Common myeloid progenitor, CD34-positive (primary cell): ENCODE data around the gene EVI5L.
A peak's percentile ranks its signal among the peaks of the same experiment; 100 is the strongest.
"Not testable (repeated sequence)": the region's sequence is repeated elsewhere in the genome, so short reads cannot be mapped to it uniquely, and the experiment has no call there.

ENCODE experiments used
- CTCF ChIA-PET: fragments of 350-600 bp; sonication (Branson Sonifier 250); formaldehyde crosslinking; loops from one replicate; lab custom pipeline; 2021; ENCODE audit warnings: antibody characterized with exemption; lab: Charles Lee
- POLR2A ChIA-PET: fragments of 350-600 bp; sonication (Branson Sonifier 250); formaldehyde crosslinking; loops from one replicate; lab custom pipeline; 2021; ENCODE audit warnings: antibody characterized with exemption; lab: Charles Lee
- DNase-seq, 3 donors: peaks; one replicate each; pipeline versions ENCODE4 v3.0.0 to v3.0.0-alpha.2; 2013
- H3K27ac ChIP-seq, 2 experiments: 1 replicate in 1 of 2; 2 replicates in 1 of 2; pipeline ENCODE4 v1.7.0; 2013; ENCODE audit warnings: inconsistent platforms in 2 of 2, low read length in 2 of 2, mild to moderate bottlenecking in 2 of 2, low read depth in 1 of 2, moderate library complexity in 1 of 2; ENCODE audit not compliant: severe bottlenecking in 2 of 2, insufficient read depth in 1 of 2, poor library complexity in 1 of 2
- H3K27me3 ChIP-seq, 5 experiments: replicated peaks in 2 of 5; 1 replicate in 3 of 5; 2 replicates in 2 of 5; pipeline versions ENCODE4 v1.6.1 to v1.7.0; 2013; ENCODE audit warnings: low read length in 4 of 5, mild to moderate bottlenecking in 2 of 5, moderate library complexity in 2 of 5, inconsistent platforms in 1 of 5; ENCODE audit not compliant: insufficient read depth in 5 of 5, control insufficient read depth in 4 of 5
- H3K36me3 ChIP-seq, 4 experiments: 1 replicate in 2 of 4; 2 replicates in 2 of 4; pipeline versions ENCODE4 v1.6.1 to v1.7.0; 2013; ENCODE audit warnings: low read length in 3 of 4, control low read depth in 1 of 4, mild to moderate bottlenecking in 1 of 4; ENCODE audit not compliant: control insufficient read depth in 4 of 4, insufficient read depth in 4 of 4
- H3K4me1 ChIP-seq, 4 experiments: 1 replicate in 3 of 4; 2 replicates in 1 of 4; pipeline versions ENCODE4 v1.6.1 to v1.7.1; 2013; ENCODE audit warnings: low read length in 3 of 4, mild to moderate bottlenecking in 3 of 4, control low read depth in 1 of 4, inconsistent platforms in 1 of 4, moderate library complexity in 1 of 4; ENCODE audit not compliant: control insufficient read depth in 4 of 4, insufficient read depth in 4 of 4; ENCODE audit errors: control extremely low read depth in 1 of 4
- H3K4me3 ChIP-seq, 7 experiments: 1 replicate in 4 of 7; 2 replicates in 3 of 7; pipeline versions ENCODE4 v1.5.1 to v1.7.0; 2013; ENCODE audit warnings: mild to moderate bottlenecking in 7 of 7, low read length in 6 of 7, moderate library complexity in 6 of 7, inconsistent platforms in 2 of 7, low read depth in 2 of 7, control low read depth in 1 of 7; ENCODE audit not compliant: insufficient read depth in 4 of 7, control insufficient read depth in 1 of 7; ENCODE audit errors: extremely low read depth in 1 of 7
- H3K9me3 ChIP-seq, 5 experiments: 1 replicate in 4 of 5; 2 replicates in 1 of 5; pipeline versions ENCODE4 v1.6.1 to v1.7.1; 2013; ENCODE audit warnings: low read length in 4 of 5, mild to moderate bottlenecking in 2 of 5, inconsistent platforms in 1 of 5, low read depth in 1 of 5, moderate library complexity in 1 of 5; ENCODE audit not compliant: control insufficient read depth in 4 of 5, insufficient read depth in 2 of 5; ENCODE audit errors: control extremely low read depth in 1 of 5
- WGBS: methylation state at CpG from one replicate; pipeline ENCODE4 v1.1.5; 2013; ENCODE audit not compliant: insufficient coverage; 5-methylcytosine and 5-hydroxymethylcytosine counted together

Gene EVI5L

GRCh38 chr19:7858109-7858770 is 28.2 kb downstream of the EVI5L start:
- Histone ChIP-seq H3K4me3 (no peak overlapping the region), H3K36me3 (no peaks in the 10 kb centered on the region), H3K9me3 (no peaks in the 10 kb centered on the region), H3K27ac (no peak overlapping the region), H3K27me3 (peaks cover 0 to 37% (median 4%) of the 10 kb centered on the region in 5 experiments), H3K4me1 (peaks cover 0 to 25% (median 16%) of the 10 kb centered on the region in 4 experiments)
- ChIA-PET POLR2A (interaction anchor here (0.7 kb wide), 1 partner anchor 184 kb away, joined by 3 read pairs; no protein-coding TSS in a partner anchor), CTCF (interaction anchor here (1.5 kb wide), 1 partner anchor 42 kb away, joined by 3 read pairs; no protein-coding TSS in a partner anchor)
- WGBS: 75% methylated on average over 23 of the region's 29 CpGs
- peak in 2 of 3 donors; percentile 46 to 62 for DNase-seq

- POLR2A ChIA-PET, CTCF ChIA-PET, H3K36me3 ChIP-seq: not testable (repeated sequence)
Measured at GRCh38 chr19:7859087-7859486, 29.1 kb downstream of the EVI5L start.

GRCh38 chr19:7859831-7860713 is 30.1 kb downstream of the EVI5L start:
- ChIA-PET POLR2A (no interaction called here), CTCF (interaction anchor here (0.9 to 1.4 kb wide), 2 partner anchors 9 to 43 kb away, joined by 3 read pairs; partner anchors contain the start of gene MAP2K7)
- Histone ChIP-seq H3K4me3 (no peak overlapping the region), H3K9me3 (no peaks in the 10 kb centered on the region), H3K27ac (no peak overlapping the region), H3K4me1 (peaks cover 0 to 29% (median 16%) of the 10 kb centered on the region in 4 experiments), H3K36me3 (no peaks in the 10 kb centered on the region), H3K27me3 (peaks cover 0 to 53% (median 16%) of the 10 kb centered on the region in 5 experiments)
- no peak for DNase-seq
- 98% methylated on average over 18 of the region's 22 CpGs for WGBS

More at GRCh38 chr19:7859087-7859486, 29.1 kb downstream of the EVI5L start:
- WGBS: 100% methylated on average over 6 of the region's 8 CpGs
- not testable (repeated sequence) for H3K27ac ChIP-seq, H3K4me3 ChIP-seq, H3K9me3 ChIP-seq, DNase-seq
- Histone ChIP-seq H3K27me3 (peaks cover 0 to 45% (median 9%) of the 10 kb centered on the region in 5 experiments), H3K4me1 (peaks cover 0 to 26% (median 13%) of the 10 kb centered on the region in 4 experiments)

GRCh38 chr19:7860714-7861618 is 30.9 kb downstream of the EVI5L start:
- H3K9me3 ChIP-seq: no peaks in the 10 kb centered on the region
- peaks cover 0 to 29% (median 17%) of the 10 kb centered on the region in 4 experiments for H3K4me1 ChIP-seq
- H3K27ac ChIP-seq: no peak overlapping the region
- no peak overlapping the region for H3K4me3 ChIP-seq
- POLR2A ChIA-PET: no interaction called here
- H3K36me3 ChIP-seq: no peaks in the 10 kb centered on the region
- no peak for DNase-seq
- 86% methylated on average over 9 of the region's 14 CpGs for WGBS
- CTCF ChIA-PET: interaction anchor here (0.8 to 1.5 kb wide), 5 partner anchors 8 to 68 kb away, joined by 3 to 4 read pairs (median 3); partner anchors contain the start of genes LRRC8E, MAP2K7 and SNAPC2
- H3K27me3 ChIP-seq: peaks cover 0 to 59% (median 20%) of the 10 kb centered on the region in 5 experiments

GRCh38 chr19:7861619-7862412 is 31.8 kb downstream of the EVI5L start:
- no peak for DNase-seq
- WGBS: 18% methylated on average over 60 of the region's 63 CpGs
- peak overlapping the region; percentile 13 to 73 (median 58) for H3K4me3 ChIP-seq
- H3K9me3 ChIP-seq: no peaks in the 10 kb centered on the region
- CTCF ChIA-PET: interaction anchor here (0.8 to 3.9 kb wide), 8 partner anchors 9 to 67 kb away, joined by 3 to 20 read pairs (median 3); partner anchors contain the start of genes LRRC8E and SNAPC2
- peaks cover 0 to 29% (median 17%) of the 10 kb centered on the region in 4 experiments for H3K4me1 ChIP-seq
- no peaks in the 10 kb centered on the region for H3K36me3 ChIP-seq
- no peak overlapping the region for H3K27ac ChIP-seq
- POLR2A ChIA-PET: no interaction called here
- H3K27me3 ChIP-seq: peaks cover 0 to 65% (median 20%) of the 10 kb centered on the region in 5 experiments
